Activated T-helper 1 cell treated with anti-CD3 and anti-CD28 coated beads, Interleukin-12 subunit alpha, Interleukin-12 subunit beta, Interleukin-2, Interleukin-4 antibody, amounts not matched to agents 30 ng/mL and 10 ng/mL and 1 ng/mL, durations not matched to agents 14 hours and 24 hours and 36 hours (primary cell): ENCODE measurements around the gene CIDEB. TPM values are rescaled to one million over a fixed set of nuclear protein-coding genes. Genes with fewer than 3 reads are reported as not detected.

ENCODE experiments used
- DNase-seq: peaks from one replicate; pipeline ENCODE4 v3.0.0; 2021; ENCODE audit warnings: low spot score
- H3K27ac Mint-ChIP-seq: one replicate; pipeline ENCODE4 v1.8.0; 2021; ENCODE audit warnings: mild to moderate bottlenecking, mixed read lengths
- H3K27me3 Mint-ChIP-seq: one replicate; pipeline ENCODE4 v1.8.0; 2022; ENCODE audit warnings: mild to moderate bottlenecking, moderate library complexity, mixed read lengths; ENCODE audit not compliant: insufficient read depth
- H3K36me3 Mint-ChIP-seq: one replicate; pipeline ENCODE4 v1.8.0; 2021; ENCODE audit warnings: low read depth, mixed read lengths
- H3K4me1 Mint-ChIP-seq: one replicate; pipeline ENCODE4 v1.8.0; 2021; ENCODE audit warnings: low read depth, mixed read lengths
- H3K4me3 Mint-ChIP-seq: one replicate; pipeline ENCODE4 v1.8.0; 2021; ENCODE audit warnings: mild to moderate bottlenecking, moderate library complexity, mixed read lengths
- H3K9me3 Mint-ChIP-seq: one replicate; pipeline ENCODE4 v1.8.0; 2021; ENCODE audit warnings: mixed read lengths
- intact Hi-C: fragments of 100-400 bp; cut with micrococcal nuclease; formaldehyde crosslinking; loops from one replicate; pipeline ENCODE4 v1.15.1; 2024
- total RNA-seq: library from RNA; stranded (reverse); gene quantifications from 2 replicates; pipeline ENCODE4 v1.2.3, GENCODE V29; 2022

Gene CIDEB
- total RNA-seq, 1 donor from 2014 or later = 18.7 TPM

- peaks cover 61% of the 10 kb centered on the region for H3K4me1 Mint-ChIP-seq
- intact Hi-C loops = loop anchor here (1.0 kb wide), 1 partner anchor 15 kb away; no protein-coding TSS in a partner anchor
- no peaks in the 10 kb centered on the region for H3K27me3 Mint-ChIP-seq
- H3K9me3 Mint-ChIP-seq = no peaks in the 10 kb centered on the region
- H3K4me3 Mint-ChIP-seq = peak overlapping the region; percentile 11
- H3K27ac Mint-ChIP-seq = peak overlapping the region; percentile 82
- H3K36me3 Mint-ChIP-seq = peaks cover 6% of the 10 kb centered on the region
- DNase-seq = peak; percentile 45
These were observed 33.7 kb downstream of the CIDEB start for GRCh38 chr14:24274101-24274543.

- intact Hi-C loops = no loop called here
- Mint-ChIP-seq H3K27me3 (no peaks in the 10 kb centered on the region), H3K36me3 (peaks cover 3% of the 10 kb centered on the region), H3K4me1 (peaks cover 55% of the 10 kb centered on the region), H3K4me3 (peak overlapping the region; percentile 42), H3K9me3 (no peaks in the 10 kb centered on the region), H3K27ac (peak overlapping the region; percentile 82)
- DNase-seq = no peak
These were observed 34.3 kb downstream of the CIDEB start for GRCh38 chr14:24273422-24273998.

GRCh38 chr14:24272467-24272866 is 35.3 kb downstream of the CIDEB start:
- H3K36me3 Mint-ChIP-seq = no peaks in the 10 kb centered on the region
- H3K27me3 Mint-ChIP-seq = no peaks in the 10 kb centered on the region
- DNase-seq = no peak
- peak overlapping the region; percentile 86 for H3K27ac Mint-ChIP-seq
- H3K4me3 Mint-ChIP-seq = peak overlapping the region; percentile 93
- intact Hi-C loops = no loop called here
- H3K4me1 Mint-ChIP-seq = peaks cover 46% of the 10 kb centered on the region
- H3K9me3 Mint-ChIP-seq = no peaks in the 10 kb centered on the region

- Mint-ChIP-seq H3K27ac (peak overlapping the region; percentile 86), H3K36me3 (peaks cover 6% of the 10 kb centered on the region), H3K27me3 (no peaks in the 10 kb centered on the region), H3K4me3 (peak overlapping the region; percentile 93), H3K4me1 (peaks cover 52% of the 10 kb centered on the region), H3K9me3 (no peaks in the 10 kb centered on the region)
- DNase-seq = no peak
- intact Hi-C loops = loop anchor here (1.0 kb wide), 8 partner anchors 27 to 170 kb away; partner anchors contain the start of genes CHMP4A, DHRS1, GMPR2 and IPO4
These were observed 35.9 kb downstream of the CIDEB start for GRCh38 chr14:24271834-24272263.

- peak; percentile 87 for DNase-seq
- Mint-ChIP-seq H3K4me1 (peaks cover 52% of the 10 kb centered on the region), H3K4me3 (peak within 1 kb of the TSS; percentile 93), H3K9me3 (no peaks in the 10 kb centered on the region), H3K36me3 (peaks cover 12% of the 10 kb centered on the region), H3K27ac (peak within 1 kb of the TSS; percentile 96), H3K27me3 (no peaks in the 10 kb centered on the region)
- intact Hi-C loops = loop anchor here (1.0 kb wide), 8 partner anchors 28 to 171 kb away; partner anchors contain the start of genes CHMP4A, DHRS1, GMPR2 and IPO4
These were observed 36.5 kb downstream of the CIDEB start, which contains the start of gene RABGGTA for GRCh38 chr14:24271134-24271833. TSS of gene RABGGTA (minus strand) at chr14:24271597. CDS start at chr14:24271115, 482 bp downstream.

- intact Hi-C loops = loop anchor here (1.0 kb wide), 8 partner anchors 28 to 172 kb away; partner anchors contain the start of genes CHMP4A, DHRS1, GMPR2 and IPO4
- H3K36me3 Mint-ChIP-seq = peaks cover 14% of the 10 kb centered on the region
- H3K27me3 Mint-ChIP-seq = no peaks in the 10 kb centered on the region
- peak overlapping the region; percentile 93 for H3K4me3 Mint-ChIP-seq
- H3K27ac Mint-ChIP-seq = peak overlapping the region; percentile 96
- DNase-seq = no peak
- H3K9me3 Mint-ChIP-seq = no peaks in the 10 kb centered on the region
- peaks cover 52% of the 10 kb centered on the region for H3K4me1 Mint-ChIP-seq
These were observed 37.1 kb downstream of the CIDEB start for GRCh38 chr14:24270537-24271133.

GRCh38 chr14:24269910-24270536 is 37.8 kb downstream of the CIDEB start:
- H3K4me1 Mint-ChIP-seq = peaks cover 49% of the 10 kb centered on the region
- H3K27ac Mint-ChIP-seq = no peak overlapping the region
- no peaks in the 10 kb centered on the region for H3K9me3 Mint-ChIP-seq
- H3K4me3 Mint-ChIP-seq = peak overlapping the region; percentile 93
- intact Hi-C loops = no loop called here
- peaks cover 14% of the 10 kb centered on the region for H3K36me3 Mint-ChIP-seq
- H3K27me3 Mint-ChIP-seq = no peaks in the 10 kb centered on the region
- DNase-seq = no peak

GRCh38 chr14:24269368-24269767 is 38.4 kb downstream of the CIDEB start:
- peaks cover 46% of the 10 kb centered on the region for H3K4me1 Mint-ChIP-seq
- DNase-seq = no peak
- H3K9me3 Mint-ChIP-seq = no peaks in the 10 kb centered on the region
- H3K27me3 Mint-ChIP-seq = no peaks in the 10 kb centered on the region
- H3K4me3 Mint-ChIP-seq = peak overlapping the region; percentile 50
- intact Hi-C loops = no loop called here
- no peak overlapping the region for H3K27ac Mint-ChIP-seq
- H3K36me3 Mint-ChIP-seq = peaks cover 16% of the 10 kb centered on the region

GRCh38 chr14:24268225-24268624 is 39.6 kb downstream of the CIDEB start:
- H3K27me3 Mint-ChIP-seq = no peaks in the 10 kb centered on the region
- H3K9me3 Mint-ChIP-seq = no peaks in the 10 kb centered on the region
- peaks cover 34% of the 10 kb centered on the region for H3K4me1 Mint-ChIP-seq
- peaks cover 16% of the 10 kb centered on the region for H3K36me3 Mint-ChIP-seq
- H3K4me3 Mint-ChIP-seq = no peak overlapping the region
- no peak overlapping the region for H3K27ac Mint-ChIP-seq
- no peak for DNase-seq
- intact Hi-C loops = no loop called here

- H3K9me3 Mint-ChIP-seq = no peaks in the 10 kb centered on the region
- no peaks in the 10 kb centered on the region for H3K27me3 Mint-ChIP-seq
- no peak for DNase-seq
- peak overlapping the region; percentile 18 for H3K27ac Mint-ChIP-seq
- intact Hi-C loops = no loop called here
- peaks cover 16% of the 10 kb centered on the region for H3K36me3 Mint-ChIP-seq
- H3K4me3 Mint-ChIP-seq = no peak overlapping the region
- peaks cover 28% of the 10 kb centered on the region for H3K4me1 Mint-ChIP-seq
These were observed 40.3 kb downstream of the CIDEB start for GRCh38 chr14:24267516-24267915.

- Mint-ChIP-seq H3K27ac (no peak overlapping the region), H3K36me3 (peaks cover 16% of the 10 kb centered on the region), H3K4me1 (peaks cover 19% of the 10 kb centered on the region), H3K9me3 (no peaks in the 10 kb centered on the region), H3K27me3 (no peaks in the 10 kb centered on the region), H3K4me3 (peak overlapping the region; percentile 22)
- DNase-seq = no peak
- intact Hi-C loops = no loop called here
These were observed 41.2 kb downstream of the CIDEB start for GRCh38 chr14:24266344-24267244.

GRCh38 chr14:24264298-24264697 is 43.5 kb downstream of the CIDEB start:
- intact Hi-C loops = no loop called here
- H3K4me1 Mint-ChIP-seq = peaks cover 6% of the 10 kb centered on the region
- peak overlapping the region; percentile 23 for H3K27ac Mint-ChIP-seq
- no peaks in the 10 kb centered on the region for H3K27me3 Mint-ChIP-seq
- no peak overlapping the region for H3K4me3 Mint-ChIP-seq
- no peak for DNase-seq
- no peaks in the 10 kb centered on the region for H3K9me3 Mint-ChIP-seq
- H3K36me3 Mint-ChIP-seq = peaks cover 16% of the 10 kb centered on the region
